ENCODE data around the gene FDXR.

DNA sequence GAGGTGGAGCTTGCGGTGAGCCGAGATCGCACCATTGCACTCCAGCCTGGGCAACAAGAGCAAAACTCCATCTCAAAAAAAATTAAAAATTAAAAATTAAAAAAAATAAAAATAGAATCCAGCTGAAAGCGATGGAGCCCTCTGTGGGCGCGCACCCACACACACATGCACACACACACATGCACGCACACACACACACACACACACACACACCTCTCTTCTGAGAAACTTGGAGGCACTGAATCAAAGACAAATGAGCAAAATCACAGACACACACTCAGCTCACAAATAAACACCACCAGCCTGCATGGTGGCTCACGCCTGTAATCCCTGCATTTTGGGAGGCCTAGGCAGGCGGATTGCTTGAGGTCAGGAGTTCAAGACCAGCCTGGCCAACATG, 30.2 kb upstream of the FDXR start:
- TF ChIP-seq, protein P1, sequence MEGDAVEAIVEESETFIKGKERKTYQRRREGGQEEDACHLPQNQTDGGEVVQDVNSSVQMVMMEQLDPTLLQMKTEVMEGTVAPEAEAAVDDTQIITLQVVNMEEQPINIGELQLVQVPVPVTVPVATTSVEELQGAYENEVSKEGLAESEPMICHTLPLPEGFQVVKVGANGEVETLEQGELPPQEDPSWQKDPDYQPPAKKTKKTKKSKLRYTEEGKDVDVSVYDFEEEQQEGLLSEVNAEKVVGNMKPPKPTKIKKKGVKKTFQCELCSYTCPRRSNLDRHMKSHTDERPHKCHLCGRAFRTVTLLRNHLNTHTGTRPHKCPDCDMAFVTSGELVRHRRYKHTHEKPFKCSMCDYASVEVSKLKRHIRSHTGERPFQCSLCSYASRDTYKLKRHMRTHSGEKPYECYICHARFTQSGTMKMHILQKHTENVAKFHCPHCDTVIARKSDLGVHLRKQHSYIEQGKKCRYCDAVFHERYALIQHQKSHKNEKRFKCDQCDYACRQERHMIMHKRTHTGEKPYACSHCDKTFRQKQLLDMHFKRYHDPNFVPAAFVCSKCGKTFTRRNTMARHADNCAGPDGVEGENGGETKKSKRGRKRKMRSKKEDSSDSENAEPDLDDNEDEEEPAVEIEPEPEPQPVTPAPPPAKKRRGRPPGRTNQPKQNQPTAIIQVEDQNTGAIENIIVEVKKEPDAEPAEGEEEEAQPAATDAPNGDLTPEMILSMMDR (IDR thresholded peaks at IDR 0.05), result no peak
- TF ChIP-seq, protein P2, sequence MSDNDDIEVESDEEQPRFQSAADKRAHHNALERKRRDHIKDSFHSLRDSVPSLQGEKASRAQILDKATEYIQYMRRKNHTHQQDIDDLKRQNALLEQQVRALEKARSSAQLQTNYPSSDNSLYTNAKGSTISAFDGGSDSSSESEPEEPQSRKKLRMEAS (IDR thresholded peaks at IDR 0.05), result no peak
